MM.1S (cell line): ENCODE results near the gene PA2G4.

ENCODE experiments used
- DNase-seq: peaks from one replicate; pipeline ENCODE4 v3.0.0-alpha.2; 2015
- H2AFZ ChIP-seq: fragments of 300-600 bp; sonication (generic); 2 replicates; pipeline ENCODE4 v1.6.0; 2016; ENCODE audit warnings: antibody characterized with exemption, low read length
- H3F3A ChIP-seq: fragments of 300-600 bp; sonication (generic); 2 replicates; pipeline ENCODE4 v1.6.1; 2016; ENCODE audit warnings: mild to moderate bottlenecking, antibody characterized with exemption, low read length, moderate library complexity, mixed read lengths; ENCODE audit not compliant: insufficient read depth
- H3K27ac ChIP-seq: fragments of 300-600 bp; sonication (generic); 2 replicates; pipeline ENCODE4 v1.5.1; 2016; ENCODE audit warnings: mild to moderate bottlenecking, low read length
- H3K27me3 ChIP-seq: fragments of 300-600 bp; sonication (generic); replicated peaks from 2 replicates; pipeline ENCODE4 v1.6.0; 2016; ENCODE audit warnings: low read length; ENCODE audit not compliant: insufficient read depth
- H3K36me3 ChIP-seq: fragments of 300-600 bp; sonication (generic); replicated peaks from 2 replicates; pipeline ENCODE4 v1.6.1; 2016; ENCODE audit warnings: mild to moderate bottlenecking, low read length, mixed read lengths; ENCODE audit not compliant: insufficient read depth
- H3K4me1 ChIP-seq: fragments of 300-600 bp; sonication (generic); 2 replicates; pipeline ENCODE4 v1.6.1; 2016; ENCODE audit warnings: low read length, mixed read lengths
- H3K4me2 ChIP-seq: fragments of 300-600 bp; sonication (generic); 2 replicates; pipeline ENCODE4 v1.6.0; 2016; ENCODE audit warnings: low read depth, low read length
- H3K4me3 ChIP-seq: fragments of 300-600 bp; sonication (generic); 2 replicates; pipeline ENCODE4 v1.5.1; 2016; ENCODE audit warnings: low read length, mixed read lengths
- H3K79me2 ChIP-seq: fragments of 300-600 bp; sonication (generic); 2 replicates; pipeline ENCODE4 v1.6.1; 2016; ENCODE audit warnings: mixed run types, low read length, mixed read lengths
- H3K9ac ChIP-seq: fragments of 300-600 bp; sonication (generic); 2 replicates; pipeline ENCODE4 v1.6.1; 2016; ENCODE audit warnings: low read length, mixed read lengths
- H3K9me2 ChIP-seq: fragments of 300-600 bp; sonication (generic); replicated peaks from 2 replicates; pipeline ENCODE4 v1.6.1; 2016; ENCODE audit warnings: mild to moderate bottlenecking, low read length, mixed read lengths; ENCODE audit not compliant: insufficient read depth
- H3K9me3 ChIP-seq: fragments of 300-600 bp; sonication (generic); replicated peaks from 2 replicates; pipeline ENCODE4 v1.6.1; 2016; ENCODE audit warnings: mild to moderate bottlenecking, low read length, mixed read lengths; ENCODE audit not compliant: insufficient read depth
- H4K20me1 ChIP-seq: fragments of 300-600 bp; sonication (generic); 2 replicates; pipeline ENCODE4 v1.6.1; 2016; ENCODE audit warnings: mild to moderate bottlenecking, low read length, moderate library complexity, mixed read lengths; ENCODE audit not compliant: insufficient read depth
- CTCF ChIP-seq: fragments of 300-600 bp; sonication (generic); IDR thresholded peaks from 2 replicates; pipeline ENCODE4 v1.5.1; 2016; ENCODE audit warnings: antibody characterized with exemption, low read length, mixed read lengths
- EZH2 ChIP-seq: fragments of 300-600 bp; sonication (generic); optimal IDR thresholded peaks from 2 replicates; pipeline ENCODE3; 2017; ENCODE audit warnings: low read depth, mild to moderate bottlenecking, antibody characterized with exemption, low read length, mixed read lengths
- EZH2phosphoT487 ChIP-seq: fragments of 300-600 bp; sonication (generic); IDR thresholded peaks from 2 replicates; pipeline ENCODE4 v1.6.1; 2018; ENCODE audit warnings: antibody characterized with exemption, low read length

PA2G4 gene

GRCh38 chr12:56099787-56100186, 4.6 kb upstream of the PA2G4 start:
- no peak for DNase-seq
- H3K36me3 ChIP-seq: no peaks in the 10 kb centered on the region
- TF ChIP-seq EZH2 (no peak), EZH2phosphoT487 (no peak), CTCF (no peak)
- H3K27ac ChIP-seq: no peak overlapping the region
- no peaks in the 10 kb centered on the region for H4K20me1 ChIP-seq
- no peaks in the 10 kb centered on the region for H3K9me3 ChIP-seq
- H3F3A ChIP-seq: 0 out of 2 replicates have a peak, but pooled peaks cover 5% of the 10 kb centered on the region
- H3K4me1 ChIP-seq: peaks cover 4% of the 10 kb centered on the region; the same call in 1 of the 2 replicates
- peaks cover 4% of the 10 kb centered on the region for H3K79me2 ChIP-seq
- H3K9ac ChIP-seq: no peak overlapping the region
- no peak overlapping the region for H3K4me2 ChIP-seq
- no peak overlapping the region for H2AFZ ChIP-seq
- peaks cover 18% of the 10 kb centered on the region; the same call in 1 of the 2 replicates for H3K27me3 ChIP-seq
- H3K9me2 ChIP-seq: no peaks in the 10 kb centered on the region
- no peak overlapping the region for H3K4me3 ChIP-seq

GRCh38 chr12:56101045-56101444, 3.3 kb upstream of the PA2G4 start:
- peaks cover 17% of the 10 kb centered on the region for H3K79me2 ChIP-seq
- no peaks in the 10 kb centered on the region for H3K36me3 ChIP-seq
- H3K9me3 ChIP-seq: no peaks in the 10 kb centered on the region
- peaks cover 12% of the 10 kb centered on the region; the same call in 1 of the 2 replicates for H3K27me3 ChIP-seq
- H3K4me3 ChIP-seq: no peak overlapping the region
- H4K20me1 ChIP-seq: no peaks in the 10 kb centered on the region
- DNase-seq: no peak
- 0 out of 2 replicates have a peak, but pooled peaks cover 5% of the 10 kb centered on the region for H3F3A ChIP-seq
- no peak overlapping the region for H3K9ac ChIP-seq
- peaks cover 4% of the 10 kb centered on the region; the same call in 1 of the 2 replicates for H3K4me1 ChIP-seq
- H2AFZ ChIP-seq: no peak overlapping the region
- TF ChIP-seq EZH2phosphoT487 (no peak), CTCF (no peak), EZH2 (no peak)
- H3K27ac ChIP-seq: no peak overlapping the region
- no peaks in the 10 kb centered on the region for H3K9me2 ChIP-seq
- no peak overlapping the region for H3K4me2 ChIP-seq

- Histone ChIP-seq H3K9me2 (no peaks in the 10 kb centered on the region), H3K9me3 (no peaks in the 10 kb centered on the region), H3K27ac (no peak overlapping the region), H3K4me3 (no peak overlapping the region), H3K4me1 (peaks cover 7% of the 10 kb centered on the region), H2AFZ (no peak overlapping the region), H3K36me3 (peaks cover 11% of the 10 kb centered on the region), H3F3A (0 out of 2 replicates have a peak, but pooled peaks cover 5% of the 10 kb centered on the region), H3K27me3 (0 out of 2 replicates have a peak, but pooled peaks cover 5% of the 10 kb centered on the region), H3K79me2 (peaks cover 33% of the 10 kb centered on the region), H4K20me1 (peaks cover 6% of the 10 kb centered on the region; the same call in 1 of the 2 replicates), H3K9ac (no peak overlapping the region), H3K4me2 (no peak overlapping the region)
- TF ChIP-seq CTCF (no peak), EZH2phosphoT487 (no peak), EZH2 (no peak)
- no peak for DNase-seq
Observed at GRCh38 chr12:56102683-56103065, 1.7 kb upstream of the PA2G4 start.
